HepG2 (cell line): ENCODE measurements around the gene HSCB. TPM values are rescaled to one million over a fixed set of nuclear protein-coding genes. Genes with fewer than 3 reads are reported as not detected.

ENCODE experiments used
- BHLHE40 ChIP-seq: IDR thresholded peaks from 2 replicates; pipeline ENCODE4 v1.6.1; 2011; ENCODE audit warnings: low read length, improper control_type of control experiment
- GABPB1 ChIP-seq: IDR thresholded peaks from 2 replicates; pipeline ENCODE4 v1.6.1; 2016; ENCODE audit warnings: mild to moderate bottlenecking, missing genetic modification reagents, moderate library complexity, missing compliant biosample characterization
- HCFC1 ChIP-seq: fragments of 150-350 bp; IDR thresholded peaks from 2 replicates; pipeline ENCODE4 v1.6.1; 2014; ENCODE audit warnings: low read depth, low read length
- HMG20B ChIP-seq: conservative IDR thresholded peaks from 2 replicates; pipeline ENCODE4 v1.6.1; 2016; ENCODE audit warnings: missing genetic modification reagents, missing compliant biosample characterization
- HOXA3 ChIP-seq: sonication (generic); formaldehyde crosslinking; IDR thresholded peaks from 2 replicates; pipeline ENCODE4 v1.5.0; 2020; ENCODE audit warnings: missing genetic modification reagents
- IKZF1 ChIP-seq: fragments of 450-650 bp; IDR thresholded peaks from 2 replicates; pipeline ENCODE4 v1.7.1; 2016
- MAF1 ChIP-seq: sonication (generic); formaldehyde crosslinking; IDR thresholded peaks from 2 replicates; pipeline ENCODE4 v1.5.0; 2020; ENCODE audit warnings: missing genetic modification reagents, borderline replicate concordance
- MED8 ChIP-seq: sonication (generic); formaldehyde crosslinking; IDR thresholded peaks from 2 replicates; pipeline ENCODE4 v1.8.1; 2023; ENCODE audit warnings: mild to moderate bottlenecking, missing genetic modification reagents; ENCODE audit not compliant: insufficient replicate concordance
- NR0B2 ChIP-seq: sonication (generic); formaldehyde crosslinking; IDR thresholded peaks from 2 replicates; pipeline ENCODE4 v1.4.0; 2020; ENCODE audit warnings: mild to moderate bottlenecking, missing genetic modification reagents
- NRL ChIP-seq: sonication (generic); formaldehyde crosslinking; IDR thresholded peaks from 2 replicates; pipeline ENCODE4 v1.5.0; 2020; ENCODE audit warnings: missing genetic modification reagents, mild to moderate bottlenecking, moderate library complexity, borderline replicate concordance
- PAWR ChIP-seq: sonication (generic); formaldehyde crosslinking; IDR thresholded peaks from 2 replicates; pipeline ENCODE4 v1.4.0; 2020; ENCODE audit warnings: missing genetic modification reagents, mild to moderate bottlenecking, borderline replicate concordance
- PHF20 ChIP-seq: sonication (generic); formaldehyde crosslinking; IDR thresholded peaks from 2 replicates; pipeline ENCODE4 v1.5.0; 2020; ENCODE audit warnings: mild to moderate bottlenecking, missing genetic modification reagents
- PHF21A ChIP-seq: sonication (generic); formaldehyde crosslinking; IDR thresholded peaks from 2 replicates; pipeline ENCODE4 v1.5.0; 2020; ENCODE audit warnings: mild to moderate bottlenecking, missing genetic modification reagents
- SRF ChIP-seq: IDR thresholded peaks from 2 replicates; pipeline ENCODE4 v1.6.1; 2011; ENCODE audit warnings: mild to moderate bottlenecking, low read depth, low read length, moderate library complexity
- SRSF1 ChIP-seq: fragments of 200-400 bp; formaldehyde crosslinking; optimal IDR thresholded peaks from 2 replicates; pipeline ENCODE3; 2017; ENCODE audit warnings: mild to moderate bottlenecking, low read depth, low read length, moderate library complexity
- TMF1 ChIP-seq: sonication (generic); formaldehyde crosslinking; IDR thresholded peaks from 2 replicates; pipeline ENCODE4 v1.8.1; 2022; ENCODE audit warnings: low read depth, missing genetic modification reagents
- ZBTB33 ChIP-seq: sonication (generic); formaldehyde crosslinking; IDR thresholded peaks from 2 replicates; pipeline ENCODE4 v1.4.0; 2020; ENCODE audit warnings: missing genetic modification reagents
- ZFP36 ChIP-seq: fragments of 150-350 bp; IDR thresholded peaks from 2 replicates; pipeline ENCODE4 v1.6.1; 2018; ENCODE audit warnings: borderline replicate concordance, low read length, low read depth; ENCODE audit not compliant: partially characterized antibody
- ZMYM2 ChIP-seq: sonication (generic); formaldehyde crosslinking; IDR thresholded peaks from 2 replicates; pipeline ENCODE4 v1.8.0; 2022; ENCODE audit warnings: mild to moderate bottlenecking, missing genetic modification reagents
- ZNF160 ChIP-seq: sonication (generic); formaldehyde crosslinking; IDR thresholded peaks from 2 replicates; pipeline ENCODE4 v1.8.0; 2022; ENCODE audit warnings: mild to moderate bottlenecking, inconsistent platforms, missing genetic modification reagents
- ZNF253 ChIP-seq: sonication (generic); formaldehyde crosslinking; IDR thresholded peaks from 2 replicates; pipeline ENCODE4 v1.8.0; 2022; ENCODE audit warnings: mild to moderate bottlenecking, missing genetic modification reagents, borderline replicate concordance
- ZNF260 ChIP-seq: sonication (generic); formaldehyde crosslinking; IDR thresholded peaks from 2 replicates; pipeline ENCODE4 v1.4.0; 2020; ENCODE audit warnings: missing genetic modification reagents, low read depth, mild to moderate bottlenecking, borderline replicate concordance
- ZNF34 ChIP-seq: sonication (generic); formaldehyde crosslinking; IDR thresholded peaks from 2 replicates; pipeline ENCODE4 v1.4.0; 2020; ENCODE audit warnings: mild to moderate bottlenecking, missing genetic modification reagents, borderline replicate concordance
- ZNF563 ChIP-seq: sonication (generic); formaldehyde crosslinking; IDR thresholded peaks from 2 replicates; pipeline ENCODE4 v1.8.0; 2022; ENCODE audit warnings: mild to moderate bottlenecking, moderate library complexity, missing genetic modification reagents
- ZNF597 ChIP-seq: sonication (generic); formaldehyde crosslinking; IDR thresholded peaks from 2 replicates; pipeline ENCODE4 v1.5.0; 2020; ENCODE audit warnings: missing genetic modification reagents
- ZSCAN20 ChIP-seq: sonication (generic); formaldehyde crosslinking; IDR thresholded peaks from 2 replicates; pipeline ENCODE4 v1.4.0; 2020; ENCODE audit warnings: missing genetic modification reagents, mild to moderate bottlenecking, borderline replicate concordance
- ZZZ3 ChIP-seq: sonication (generic); formaldehyde crosslinking; IDR thresholded peaks from 2 replicates; pipeline ENCODE4 v1.4.0; 2020; ENCODE audit warnings: missing genetic modification reagents, mild to moderate bottlenecking, borderline replicate concordance
- polyA plus RNA-seq, 8 experiments: library from polyadenylated mRNA; depleted of rRNA in 3 of 8; stranded (reverse) in 7 of 8; unstranded in 1 of 8; fragments of >200 nt; fragmentation: Illumina TruSeq in 4 of 8; extraction: Trizol in 4 of 8; gene quantifications; 2 replicates each; pipeline versions ENCODE4 v1.2.1 to v1.2.3, GENCODE V29; 2011 to 2016; ENCODE audit warnings: low read depth in 4 of 8, missing spikeins in 1 of 8, mixed read lengths in 1 of 8; ENCODE audit not compliant: insufficient read depth in 1 of 8
- total RNA-seq, 5 experiments: library from RNA; depleted of rRNA; stranded (reverse); fragments of >200 nt; fragmentation: Illumina TruSeq; extraction: Trizol; gene quantifications; 2 replicates each; pipeline ENCODE4 v1.2.3, GENCODE V29; 2016; ENCODE audit warnings: low read depth in 1 of 5

The HSCB gene
- total and polyA plus RNA-seq, 2 of the 13 experiments (the other 11 are each of a cell fraction or from before 2014, with no cell fraction given): 15.4 to 20.9 TPM

- TF ChIP-seq GABPB1 (CRISPR knock-in tag): no peak; the same call in 1 of the 2 replicates
- TF ChIP-seq SRF: peak; percentile 93
- TF ChIP-seq BHLHE40: no peak
- TF ChIP-seq NR0B2: no peak
- no peak for TF ChIP-seq NRL (CRISPR knock-in tag)
- TF ChIP-seq ZNF563 (CRISPR knock-in tag): peak; percentile 66; the same call in 1 of the 2 replicates
- TF ChIP-seq PHF21A (CRISPR knock-in tag): peak; percentile 89
- no peak for TF ChIP-seq HCFC1
- no peak for TF ChIP-seq ZFP36
- TF ChIP-seq ZMYM2 (CRISPR knock-in tag): no peak; the same call in 1 of the 2 replicates
- no peak for TF ChIP-seq ZNF597 (CRISPR knock-in tag)
- TF ChIP-seq SRSF1: no peak
- TF ChIP-seq IKZF1: no peak
- TF ChIP-seq ZNF260: no peak
- no peak for TF ChIP-seq MED8
- TF ChIP-seq PHF20 (CRISPR knock-in tag): 0 out of 2 replicates have a peak, but pooled peaks have one; percentile 16
- no peak for TF ChIP-seq ZZZ3 (CRISPR knock-in tag)
- 0 out of 2 replicates have a peak, but pooled peaks have one; percentile 47 for TF ChIP-seq ZNF160
- TF ChIP-seq MAF1 (CRISPR knock-in tag): no peak
- TF ChIP-seq ZNF253: no peak
- TF ChIP-seq TMF1 (CRISPR knock-in tag): no peak
- no peak for TF ChIP-seq ZBTB33 (CRISPR knock-in tag)
- TF ChIP-seq ZNF34 (CRISPR knock-in tag): no peak
- no peak for TF ChIP-seq ZSCAN20 (CRISPR knock-in tag)
- TF ChIP-seq HOXA3 (CRISPR knock-in tag): peak; percentile 54; the same call in 1 of the 2 replicates
- TF ChIP-seq HMG20B (CRISPR knock-in tag): no peak; the same call in 1 of the 2 replicates
- no peak for TF ChIP-seq PAWR (CRISPR knock-in tag)
Measured at GRCh38 chr22:28783786-28784671, 42.2 kb downstream of the HSCB start (continued).
